Mesenchymal stem cell (in vitro differentiated cells and primary cell): ENCODE results near the gene STK32B.

Experiments
- DNase-seq: peaks from one replicate; pipeline ENCODE4 v3.0.0-alpha.2; 2013
- H2AFZ ChIP-seq: one replicate; pipeline ENCODE4 v1.6.1; 2013; ENCODE audit warnings: low read depth, mild to moderate bottlenecking, control low read depth, inconsistent platforms, low read length, moderate library complexity
- H2AK5ac ChIP-seq: 2 replicates; pipeline ENCODE4 v1.6.1; 2013; ENCODE audit warnings: low read length, moderate library complexity, mild to moderate bottlenecking, inconsistent platforms; ENCODE audit not compliant: severe bottlenecking
- H2BK120ac ChIP-seq: one replicate; pipeline ENCODE4 v1.6.1; 2013; ENCODE audit warnings: low read depth, mild to moderate bottlenecking, inconsistent platforms, low read length, moderate library complexity
- H2BK12ac ChIP-seq, 2 experiments: one replicate each; pipeline ENCODE4 v1.6.1; 2013; ENCODE audit warnings: inconsistent platforms in 2 of 2, low read length in 2 of 2, mild to moderate bottlenecking in 2 of 2, moderate library complexity in 2 of 2, control low read depth in 1 of 2
- H2BK15ac ChIP-seq: one replicate; pipeline ENCODE4 v1.6.1; 2013; ENCODE audit warnings: mild to moderate bottlenecking, low read depth, inconsistent platforms; ENCODE audit not compliant: poor library complexity, severe bottlenecking
- H2BK5ac ChIP-seq: 2 replicates; pipeline ENCODE4 v1.6.1; 2013; ENCODE audit warnings: low read depth, mild to moderate bottlenecking, low read length, control low read depth, inconsistent platforms; ENCODE audit not compliant: poor library complexity, severe bottlenecking
- H3K14ac ChIP-seq, 2 experiments: one replicate each; pipeline ENCODE4 v1.6.1; 2013; ENCODE audit warnings: inconsistent platforms in 2 of 2, low read length in 2 of 2, control low read depth in 1 of 2, mild to moderate bottlenecking in 1 of 2, moderate library complexity in 1 of 2
- H3K18ac ChIP-seq, 2 experiments: one replicate each; pipeline ENCODE4 v1.6.1; 2013; ENCODE audit warnings: inconsistent platforms in 2 of 2, low read length in 2 of 2, control low read depth in 1 of 2, low read depth in 1 of 2, mild to moderate bottlenecking in 1 of 2
- H3K23ac ChIP-seq, 2 experiments: one replicate each; pipeline ENCODE4 v1.6.1; 2013; ENCODE audit warnings: inconsistent platforms in 2 of 2, low read length in 2 of 2, mild to moderate bottlenecking in 2 of 2, moderate library complexity in 2 of 2, control low read depth in 1 of 2
- H3K27ac ChIP-seq: 2 replicates; pipeline ENCODE4 v1.5.1; 2013; ENCODE audit warnings: mild to moderate bottlenecking, moderate library complexity, low read length, control low read depth, inconsistent platforms; ENCODE audit not compliant: poor library complexity, severe bottlenecking
- H3K27me3 ChIP-seq, 2 experiments: 2 replicates each; pipeline versions ENCODE4 v1.6.1 to v1.7.0; 2013; ENCODE audit warnings: low read length in 2 of 2, mild to moderate bottlenecking in 2 of 2, moderate library complexity in 2 of 2, control low read depth in 1 of 2, inconsistent platforms in 1 of 2; ENCODE audit not compliant: control insufficient read depth in 1 of 2, insufficient read depth in 1 of 2
- H3K36me3 ChIP-seq, 2 experiments: 2 replicates each; pipeline versions ENCODE4 v1.6.1 to v1.7.0; 2013; ENCODE audit warnings: low read length in 2 of 2, control low read depth in 1 of 2, inconsistent platforms in 1 of 2, low read depth in 1 of 2, mild to moderate bottlenecking in 1 of 2; ENCODE audit not compliant: insufficient read depth in 2 of 2, control insufficient read depth in 1 of 2
- H3K4ac ChIP-seq, 2 experiments: one replicate each; pipeline ENCODE4 v1.6.1; 2013; ENCODE audit warnings: inconsistent platforms in 2 of 2, low read length in 2 of 2, mild to moderate bottlenecking in 2 of 2, moderate library complexity in 2 of 2, control low read depth in 1 of 2, low read depth in 1 of 2
- H3K4me1 ChIP-seq: 2 replicates; pipeline ENCODE4 v1.6.1; 2013; ENCODE audit warnings: low read depth, low read length, control low read depth; ENCODE audit not compliant: control insufficient read depth, insufficient read depth
- H3K4me2 ChIP-seq: 2 replicates; pipeline ENCODE4 v1.6.1; 2013; ENCODE audit warnings: low read length, mild to moderate bottlenecking, inconsistent platforms; ENCODE audit not compliant: poor library complexity, severe bottlenecking
- H3K4me3 ChIP-seq, 2 experiments: 2 replicates each; pipeline versions ENCODE4 v1.5.1 to v1.7.0; 2013; ENCODE audit warnings: low read length in 2 of 2, mild to moderate bottlenecking in 2 of 2, control low read depth in 1 of 2, low read depth in 1 of 2; ENCODE audit not compliant: insufficient read depth in 1 of 2
- H3K79me1 ChIP-seq: replicated peaks from 2 replicates; pipeline ENCODE4 v1.6.1; 2013; ENCODE audit warnings: mild to moderate bottlenecking, control low read depth, low read length, inconsistent platforms; ENCODE audit not compliant: poor library complexity, severe bottlenecking
- H3K9ac ChIP-seq: 2 replicates; pipeline ENCODE4 v1.7.0; 2013; ENCODE audit warnings: mild to moderate bottlenecking, low read length, moderate library complexity
- H3K9me3 ChIP-seq: 2 replicates; pipeline ENCODE4 v1.7.0; 2013; ENCODE audit warnings: mild to moderate bottlenecking, low read length; ENCODE audit not compliant: control insufficient read depth
- H4K8ac ChIP-seq: one replicate; pipeline ENCODE4 v1.6.1; 2013; ENCODE audit warnings: inconsistent platforms, mild to moderate bottlenecking, low read length, moderate library complexity
- H4K91ac ChIP-seq: one replicate; pipeline ENCODE4 v1.6.1; 2013; ENCODE audit warnings: mild to moderate bottlenecking, low read length, inconsistent platforms
- WGBS: methylation state at CpG from one replicate; pipeline ENCODE4 v1.1.7; 2013; ENCODE audit warnings: mixed read lengths; 5-methylcytosine and 5-hydroxymethylcytosine counted together

The STK32B gene

DNA sequence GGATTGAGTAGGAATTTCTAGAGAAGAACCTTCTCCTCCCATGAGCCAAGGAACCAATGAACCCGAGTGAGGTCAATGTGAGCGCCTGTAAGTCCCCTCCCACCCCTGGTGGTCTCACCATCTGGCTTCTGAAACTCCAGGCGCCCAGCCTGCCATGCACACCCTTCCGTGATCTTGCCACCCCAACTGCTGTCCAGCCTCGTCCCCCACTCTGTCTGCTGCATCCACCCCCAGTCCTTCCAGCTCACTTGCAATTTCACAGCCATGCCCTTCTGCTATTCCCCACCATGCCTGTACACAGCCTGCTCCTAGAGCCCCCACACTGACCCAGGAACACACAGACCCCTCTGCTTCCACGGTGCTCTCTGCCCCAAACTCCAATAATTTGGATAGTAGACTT lies 323.7 kb downstream of the STK32B start:
- Histone ChIP-seq H3K27me3 (no peaks in the 10 kb centered on the region), H2BK12ac (no peak overlapping the region), H2AK5ac (no peak overlapping the region), H3K14ac (no peak overlapping the region), H3K9me3 (no peaks in the 10 kb centered on the region), H3K4me1 (peaks cover 8% of the 10 kb centered on the region), H3K18ac (no peak overlapping the region), H3K4ac (no peak overlapping the region), H2BK15ac (no peak overlapping the region), H2BK5ac (no peak overlapping the region), H4K8ac (no peak overlapping the region), H3K79me1 (peaks cover 4% of the 10 kb centered on the region), H2BK120ac (no peak overlapping the region), H4K91ac (peak overlapping the region; percentile 55), H3K27ac (no peak overlapping the region), H3K36me3 (peaks cover 0 to 4% of the 10 kb centered on the region in 2 experiments), H3K9ac (no peak overlapping the region), H2AFZ (no peak overlapping the region), H3K4me3 (no peak overlapping the region), H3K23ac (no peak overlapping the region), H3K4me2 (no peak overlapping the region)
- no peak for DNase-seq
- 85% methylated on average over 5 of the region's 6 CpGs for WGBS

DNA sequence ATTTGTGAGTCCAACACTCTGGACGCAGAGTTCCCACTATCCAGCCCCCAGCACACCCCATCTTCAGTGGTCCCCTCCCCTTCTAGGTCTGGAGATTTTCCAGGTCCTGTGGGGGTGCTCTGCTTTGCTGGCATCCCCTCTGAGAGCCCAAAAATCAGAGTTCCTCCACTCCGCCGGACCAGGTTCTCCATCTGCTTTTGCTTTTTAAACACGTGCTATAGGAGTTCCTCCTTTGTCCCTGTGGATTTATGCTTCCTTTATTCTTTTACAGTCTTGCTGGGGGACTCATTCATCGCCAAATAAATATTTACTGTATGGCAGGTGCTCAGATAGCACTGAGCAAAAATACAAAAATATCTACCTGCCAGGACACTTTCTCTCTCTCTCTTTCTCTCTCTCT lies 324.7 kb downstream of the STK32B start:
- Histone ChIP-seq H3K4me1 (peaks cover 6% of the 10 kb centered on the region), H3K14ac (no peak overlapping the region), H4K8ac (no peak overlapping the region), H3K18ac (no peak overlapping the region), H3K4me3 (no peak overlapping the region), H3K79me1 (peaks cover 4% of the 10 kb centered on the region), H2BK120ac (no peak overlapping the region), H3K4ac (no peak overlapping the region), H2BK5ac (no peak overlapping the region), H2AFZ (no peak overlapping the region), H3K9me3 (no peaks in the 10 kb centered on the region), H3K23ac (no peak overlapping the region), H3K36me3 (peaks cover 0 to 4% of the 10 kb centered on the region in 2 experiments), H4K91ac (no peak overlapping the region), H2AK5ac (peak overlapping the region; percentile 17), H3K27ac (no peak overlapping the region), H2BK12ac (no peak overlapping the region), H2BK15ac (peak overlapping the region; percentile 12), H3K4me2 (no peak overlapping the region), H3K27me3 (no peaks in the 10 kb centered on the region), H3K9ac (no peak overlapping the region)
- no peak for DNase-seq
- WGBS: 71% methylated on average over 5 of the region's 5 CpGs

DNA sequence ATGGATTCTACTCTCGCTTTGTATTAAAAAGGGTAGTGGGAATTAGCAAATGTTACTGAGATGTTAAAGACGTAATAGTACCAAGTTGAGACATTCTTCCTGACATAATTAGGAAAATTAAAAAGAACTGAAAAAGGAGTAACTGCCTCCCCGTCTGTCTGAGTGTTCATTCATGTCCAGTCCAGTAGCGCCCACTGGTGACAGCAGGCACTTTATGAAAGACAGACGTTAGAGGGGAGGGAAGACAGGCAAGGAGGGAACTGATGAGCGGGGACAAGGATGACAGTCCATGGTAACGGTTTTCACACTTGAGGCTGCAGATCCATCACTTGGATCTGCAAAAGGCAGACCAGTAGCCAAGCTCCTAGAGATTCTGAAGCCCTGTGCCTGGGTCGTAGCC lies 326.7 kb downstream of the STK32B start:
- Histone ChIP-seq H3K18ac (no peak overlapping the region), H3K4me3 (no peak overlapping the region), H2BK12ac (no peak overlapping the region)

DNA sequence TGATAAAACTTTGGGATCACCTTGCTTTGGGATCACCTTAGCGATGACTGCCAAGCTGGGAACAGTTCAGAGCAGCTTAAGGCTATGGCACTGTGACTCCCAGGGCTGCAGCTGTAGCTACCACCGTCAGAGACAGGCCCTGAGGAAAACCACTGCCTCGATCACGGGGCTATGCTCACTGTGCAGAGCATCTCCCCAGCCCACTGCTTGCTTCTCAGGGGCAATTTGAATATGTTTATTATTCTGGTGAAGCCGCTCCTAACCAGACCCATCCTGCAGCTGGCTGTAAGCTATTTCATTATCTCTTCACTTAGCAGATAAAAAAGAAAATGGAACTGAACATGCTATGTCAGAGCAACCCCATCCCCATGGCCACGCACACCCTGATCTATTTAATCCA lies 328.6 kb downstream of the STK32B start:
- H3K23ac ChIP-seq: no peak overlapping the region
- no peak overlapping the region for H2BK5ac ChIP-seq
- no peak overlapping the region for H3K4me2 ChIP-seq
- H3K27me3 ChIP-seq: no peaks in the 10 kb centered on the region
- no peak overlapping the region for H3K9ac ChIP-seq
- peaks cover 0 to 6% of the 10 kb centered on the region in 2 experiments for H3K36me3 ChIP-seq
- H4K91ac ChIP-seq: no peak overlapping the region
- H3K18ac ChIP-seq: peak overlapping the region in 1 of 2 experiments; percentile 32
- no peaks in the 10 kb centered on the region for H3K9me3 ChIP-seq
- H2BK12ac ChIP-seq: no peak overlapping the region
- WGBS: 70% methylated on average over 6 of the region's 6 CpGs
- DNase-seq: no peak
- H3K79me1 ChIP-seq: peaks cover 4% of the 10 kb centered on the region
- no peak overlapping the region for H3K4me3 ChIP-seq
- H2BK120ac ChIP-seq: no peak overlapping the region
- peak overlapping the region in 1 of 2 experiments; percentile 13 for H3K14ac ChIP-seq
- H4K8ac ChIP-seq: no peak overlapping the region
- no peak overlapping the region for H2AFZ ChIP-seq
- H2BK15ac ChIP-seq: no peak overlapping the region
- H3K4me1 ChIP-seq: peaks cover 13% of the 10 kb centered on the region
- no peak overlapping the region for H3K4ac ChIP-seq
- no peak overlapping the region for H2AK5ac ChIP-seq
- no peak overlapping the region for H3K27ac ChIP-seq

More for the DNA sequence above, 326.7 kb downstream of the STK32B start:
- WGBS: 75% methylated on average over 7 of the region's 8 CpGs
- Histone ChIP-seq H2BK15ac (no peak overlapping the region), H3K27ac (no peak overlapping the region), H3K9ac (no peak overlapping the region), H4K8ac (no peak overlapping the region), H2AFZ (no peak overlapping the region), H3K4ac (no peak overlapping the region), H3K14ac (no peak overlapping the region), H2BK5ac (no peak overlapping the region), H2BK120ac (no peak overlapping the region), H3K23ac (no peak overlapping the region), H3K36me3 (peaks cover 0 to 4% of the 10 kb centered on the region in 2 experiments), H3K9me3 (no peaks in the 10 kb centered on the region), H3K79me1 (peaks cover 4% of the 10 kb centered on the region), H4K91ac (no peak overlapping the region), H3K4me1 (peaks cover 9% of the 10 kb centered on the region), H3K4me2 (no peak overlapping the region), H3K27me3 (no peaks in the 10 kb centered on the region), H2AK5ac (no peak overlapping the region)
- DNase-seq: no peak
